K562 (cell line): ENCODE measurements around the gene PALLD. TPM values are rescaled to one million over a fixed set of nuclear protein-coding genes. Genes with fewer than 3 reads are reported as not detected.

ENCODE experiments used
- ATAC-seq: fragments of 200-7000 bp; cut with Tn5 transposase; 3 replicates; pipeline ENCODE4 v1.9.1; 2020; ENCODE audit warnings: moderate library complexity
- BruUV-seq: library from RNA; stranded (reverse); fragments of 400-500 nt; replicated peaks from 2 replicates; lab custom pipeline; 2021; lab: Mats Ljungman, UMichigan
- CTCF ChIA-PET: fragments of 300-600 bp; formaldehyde crosslinking; extraction: SDS; loops from one replicate; lab custom pipeline; 2021; ENCODE audit warnings: low intra/inter-chr PET ratio; lab: Yijun Ruan, JAX
- POLR2A ChIA-PET: fragments of 300-600, 350-650 bp; sonication (Branson Sonifier 250); formaldehyde crosslinking; extraction: SDS; loops from one replicate; lab custom pipeline; 2021; ENCODE audit warnings: antibody characterized with exemption, inconsistent platforms; lab: Yijun Ruan, JAX
- DNase-seq, 4 experiments: peaks; one replicate each; pipeline versions ENCODE4 v3.0.0 to v3.0.0-alpha.2; 2011 to 2018; ENCODE audit warnings: low spot score in 3 of 4, mixed read lengths in 3 of 4; ENCODE audit errors: extremely low read depth in 1 of 4
- FAIRE-seq: peaks from 2 replicates; lab custom pipeline; 2011; peaks lifted over from hg19 to GRCh38; lab: Jason Lieb, UNC
- H2AFZ ChIP-seq: 2 replicates; pipeline ENCODE4 v1.6.0; 2011; ENCODE audit warnings: low read depth, low read length, control low read depth, inconsistent platforms
- H3K27ac ChIP-seq: fragments of 200-600 bp; 3 replicates; pipeline ENCODE4 v1.8.0; 2011; ENCODE audit warnings: low read depth, mild to moderate bottlenecking, control low read depth, inconsistent platforms, low read length, moderate library complexity, mixed read lengths; ENCODE audit errors: extremely low read depth
- H3K27me3 ChIP-seq, 2 experiments: fragments of 300-600 bp in 1 of 2; 2 replicates in 1 of 2; 3 replicates in 1 of 2; pipeline versions ENCODE4 v1.6.0 to v1.8.0; 2011; ENCODE audit warnings: inconsistent platforms in 2 of 2, low read length in 2 of 2, mild to moderate bottlenecking in 1 of 2, mixed read lengths in 1 of 2, moderate library complexity in 1 of 2; ENCODE audit not compliant: control insufficient read depth in 2 of 2, insufficient read depth in 2 of 2
- H3K36me3 ChIP-seq: fragments of 300-600 bp; 3 replicates; pipeline ENCODE4 v1.8.0; 2011; ENCODE audit warnings: mild to moderate bottlenecking, low read length, inconsistent platforms; ENCODE audit not compliant: control insufficient read depth, insufficient read depth
- H3K4me1 ChIP-seq, 2 experiments: fragments of 200-600 bp in 1 of 2; replicated peaks in 1 of 2; 2 replicates in 1 of 2; 3 replicates in 1 of 2; pipeline versions ENCODE4 v1.5.1 to v1.8.0; 2011; ENCODE audit warnings: inconsistent platforms in 2 of 2, low read length in 2 of 2, mild to moderate bottlenecking in 1 of 2, mixed read lengths in 1 of 2, moderate library complexity in 1 of 2; ENCODE audit not compliant: control insufficient read depth in 2 of 2, insufficient read depth in 2 of 2
- H3K4me2 ChIP-seq: 2 replicates; pipeline ENCODE4 v1.6.1; 2011; ENCODE audit warnings: low read length, control low read depth, inconsistent platforms, mixed read lengths; ENCODE audit not compliant: insufficient read depth
- H3K4me3 ChIP-seq: fragments of 200-600 bp; sonication (generic), shearing (Covaris generic); 2 replicates; pipeline ENCODE4 v1.5.1; 2016; ENCODE audit warnings: control low read depth, inconsistent platforms
- H3K79me2 ChIP-seq: fragments of 200-600 bp; 3 replicates; pipeline ENCODE4 v1.8.0; 2011; ENCODE audit warnings: low read length, inconsistent platforms; ENCODE audit not compliant: control insufficient read depth, insufficient read depth
- H3K9ac ChIP-seq, 2 experiments: 2 replicates each; pipeline versions ENCODE4 v1.6.0 to v1.6.1; 2011; ENCODE audit warnings: low read depth in 2 of 2, low read length in 2 of 2, control low read depth in 1 of 2, inconsistent platforms in 1 of 2, mild to moderate bottlenecking in 1 of 2, mixed read lengths in 1 of 2; ENCODE audit not compliant: insufficient read depth in 1 of 2
- H3K9me1 ChIP-seq: one replicate; pipeline ENCODE4 v1.6.0; 2011; ENCODE audit warnings: inconsistent platforms, mild to moderate bottlenecking, low read length, moderate library complexity; ENCODE audit not compliant: control insufficient read depth, insufficient read depth
- H3K9me3 ChIP-seq: replicated peaks from 2 replicates; pipeline ENCODE4 v1.5.1; 2011; ENCODE audit warnings: low read depth, low read length, inconsistent platforms; ENCODE audit not compliant: control insufficient read depth, insufficient read depth
- H4K20me1 ChIP-seq: replicated peaks from 2 replicates; pipeline ENCODE4 v1.6.1; 2011; ENCODE audit warnings: low read length, inconsistent platforms, mixed read lengths; ENCODE audit not compliant: control insufficient read depth, insufficient read depth
- ARID4B ChIP-seq: sonication (generic); formaldehyde crosslinking; IDR thresholded peaks from 2 replicates; pipeline ENCODE4 v1.8.0; 2022; ENCODE audit warnings: mild to moderate bottlenecking, missing genetic modification reagents
- CCAR2 ChIP-seq: fragments of 200-400 bp; formaldehyde crosslinking; IDR thresholded peaks from 2 replicates; pipeline ENCODE4 v1.6.1; 2017; ENCODE audit warnings: mild to moderate bottlenecking, low read depth, low read length
- HDAC3 ChIP-seq: fragments of 450-650 bp; IDR thresholded peaks from 2 replicates; pipeline ENCODE4 v1.6.1; 2018; ENCODE audit warnings: borderline replicate concordance, mild to moderate bottlenecking, moderate library complexity; ENCODE audit not compliant: partially characterized antibody
- NCOA2 ChIP-seq, 2 experiments: fragments of 450-650 bp; IDR thresholded peaks; 2 replicates each; pipeline ENCODE4 v1.6.1; 2018; ENCODE audit warnings: mild to moderate bottlenecking in 2 of 2, moderate library complexity in 1 of 2; ENCODE audit not compliant: partially characterized antibody in 2 of 2
- PCBP1 ChIP-seq: fragments of 200-400 bp; formaldehyde crosslinking; IDR thresholded peaks from 2 replicates; pipeline ENCODE4 v1.6.1; 2018; ENCODE audit warnings: mild to moderate bottlenecking, low read depth, low read length; ENCODE audit not compliant: poor library complexity, severe bottlenecking
- RFX7 ChIP-seq: fragments of 250-450 bp; sonication (Bioruptor Pico); IDR thresholded peaks from 2 replicates; pipeline ENCODE4 v1.5.1; 2021; ENCODE audit warnings: mild to moderate bottlenecking
- SAFB2 ChIP-seq: fragments of 200-400 bp; formaldehyde crosslinking; IDR thresholded peaks from 2 replicates; pipeline ENCODE4 v1.6.1; 2018; ENCODE audit warnings: borderline replicate concordance, low read length, low read depth, moderate library complexity; ENCODE audit not compliant: severe bottlenecking
- SIRT6 ChIP-seq: IDR thresholded peaks from one replicate; pipeline ENCODE4 v1.6.1; 2012; ENCODE audit warnings: low read depth, mild to moderate bottlenecking, control low read depth, inconsistent platforms, low read length, moderate library complexity
- SMAD3 ChIP-seq: fragments of 450-650 bp; formaldehyde crosslinking; conservative IDR thresholded peaks from 2 replicates; pipeline ENCODE4 v1.4.0; 2020; ENCODE audit warnings: mild to moderate bottlenecking
- TRIM24 ChIP-seq, 2 experiments: fragments of 450-650 bp; IDR thresholded peaks; 2 replicates each; pipeline ENCODE4 v1.6.1; 2016
- ZNF507 ChIP-seq: conservative IDR thresholded peaks from 2 replicates; pipeline ENCODE4 v1.6.1; 2017; ENCODE audit warnings: missing genetic modification characterization, missing compliant biosample characterization
- ZNF695 ChIP-seq: fragments of 450-650 bp; formaldehyde crosslinking; IDR thresholded peaks from 2 replicates; pipeline ENCODE4 v1.4.0; 2020; ENCODE audit warnings: mild to moderate bottlenecking, moderate library complexity
- ZNF707 ChIP-seq: fragments of 250-450 bp; sonication (Bioruptor Pico); conservative IDR thresholded peaks from 2 replicates; pipeline ENCODE4 v1.8.0; 2022; ENCODE audit warnings: inconsistent platforms, mild to moderate bottlenecking, moderate library complexity
- whole genome bisulfite sequencing: fragments of 100-300 bp; shearing (Covaris generic); methylation state at CpG from one replicate; pipeline ENCODE4 v1.1.6; 2016; ENCODE audit warnings: low coverage, mixed read lengths; ENCODE audit not compliant: insufficient coverage; ENCODE audit errors: missing lambda C conversion rate; 5-methylcytosine and 5-hydroxymethylcytosine counted together
- in situ Hi-C: fragments of 300-500 bp; cut with MboI; formaldehyde crosslinking; loops from 4 replicates; pipeline ENCODE4 v1.15.0; 2018; ENCODE audit warnings: inconsistent platforms, mixed read lengths
- intact Hi-C: fragments of 100-400 bp; cut with micrococcal nuclease; formaldehyde crosslinking; loops from 2 replicates; pipeline ENCODE4 v1.14.2; 2022
- polyA plus RNA-seq, 8 experiments: library from polyadenylated mRNA; depleted of rRNA in 4 of 8; stranded (reverse) in 5 of 8; unstranded in 3 of 8; fragments of >200 nt; fragmentation: Nextera tagmentation in 2 of 8; fragmentation: Illumina TruSeq in 1 of 8; extraction: Ambion mirVana in 2 of 8; extraction: Trizol in 1 of 8; gene quantifications; 2 replicates each; pipeline versions ENCODE4 v1.2.1 to v1.2.3, GENCODE V29; 2011 to 2014; ENCODE audit warnings: inconsistent platforms in 1 of 8, missing spikeins in 1 of 8
- total RNA-seq, 7 experiments: library from RNA; depleted of rRNA in 6 of 7; stranded (reverse); fragments of >200 nt in 6 of 7; fragmentation: Illumina TruSeq in 2 of 7; extraction: Trizol in 2 of 7; gene quantifications; 2 replicates each; pipeline versions ENCODE4 v1.2.1 to v1.2.3, GENCODE V29; 2011 to 2021; ENCODE audit warnings: low replicate concordance in 1 of 7

The PALLD gene
- total and polyA plus RNA-seq, 9 of the 15 experiments (the other 6 are each of a cell fraction or from before 2014, with no cell fraction given), result 0.01 to 0.35 (median 0.06) TPM; not detected in 3

- Histone ChIP-seq H3K27me3 (no peaks in the 10 kb centered on the region; a peak in 1 of 5 replicates), H4K20me1 (no peaks in the 10 kb centered on the region), H3K79me2 (no peaks in the 10 kb centered on the region), H2AFZ (no peak overlapping the region), H3K36me3 (no peaks in the 10 kb centered on the region), H3K9me1 (no peaks in the 10 kb centered on the region), H3K4me1 (no peaks in the 10 kb centered on the region), H3K27ac (no peak overlapping the region), H3K4me2 (no peak overlapping the region), H3K9ac (no peak overlapping the region), H3K9me3 (no peaks in the 10 kb centered on the region), H3K4me3 (no peak overlapping the region)
- ATAC-seq (no peak), FAIRE-seq (no peak), DNase-seq (no peak)
- POLR2A ChIA-PET, result no interaction called here
- WGBS, result 1% methylated on average over 4 of the region's 4 CpGs
- BruUV-seq, result no TSS peak
- TF ChIP-seq TRIM24 (IDR thresholded peaks at IDR 0.05), result no peak
- in situ Hi-C loops (no loop called here), intact Hi-C loops (no loop called here)
- CTCF ChIA-PET, result no interaction called here
Measured at GRCh38 chr4:168866635-168867034, 369.8 kb downstream of the PALLD start.

GRCh38 chr4:168867128-168867527 is 370.3 kb downstream of the PALLD start:
- ChIA-PET CTCF (no interaction called here), POLR2A (no interaction called here)
- Histone ChIP-seq H3K27me3 (no peaks in the 10 kb centered on the region; a peak in 1 of 5 replicates), H3K36me3 (no peaks in the 10 kb centered on the region), H3K4me3 (no peak overlapping the region), H3K9ac (no peak overlapping the region), H3K79me2 (no peaks in the 10 kb centered on the region), H3K9me3 (no peaks in the 10 kb centered on the region), H3K4me1 (no peaks in the 10 kb centered on the region), H3K4me2 (no peak overlapping the region), H2AFZ (no peak overlapping the region), H3K9me1 (no peaks in the 10 kb centered on the region), H4K20me1 (no peaks in the 10 kb centered on the region), H3K27ac (no peak overlapping the region)
- in situ Hi-C loops (no loop called here), intact Hi-C loops (no loop called here)
- BruUV-seq, result no TSS peak
- DNase-seq (no peak), FAIRE-seq (no peak), ATAC-seq (no peak)
- 2% methylated on average over 2 of the region's 2 CpGs for WGBS
- TF ChIP-seq ZNF695 (CRISPR knock-in tag) (no peak), ZNF507 (tag) (no peak), SMAD3 (CRISPR knock-in tag) (no peak), SAFB2 (no peak), RFX7 (CRISPR knock-in tag) (no peak), CCAR2 (no peak), PCBP1 (no peak), SIRT6 (no peak), HDAC3 (no peak), NCOA2 (IDR thresholded peaks at IDR 0.05; ENCODE audit: partially characterized antibody in 2 of 2) (no peak), ZNF707 (CRISPR knock-in tag) (no peak), ARID4B (CRISPR knock-in tag) (no peak)
